ENCODE results near the gene FEZ2.

GRCh38 chr2:36609507-36609906 is 11.5 kb upstream of the FEZ2 start:
- TF ChIP-seq ZNF274 (CRISPR knock-in tag; IDR thresholded peaks at IDR 0.05) (no peak), MLXIP (CRISPR knock-in tag; IDR thresholded peaks at IDR 0.05; ENCODE audit: borderline replicate concordance) (no peak), NR2C2 (CRISPR knock-in tag; IDR thresholded peaks at IDR 0.05; ENCODE audit: borderline replicate concordance) (no peak), KLF12 (CRISPR knock-in tag; IDR thresholded peaks at IDR 0.05; ENCODE audit: borderline replicate concordance) (no peak), CTCF (CRISPR knock-in tag; IDR thresholded peaks at IDR 0.05) (no peak), ZFP36L1 (CRISPR knock-in tag; IDR thresholded peaks at IDR 0.05) (no peak), DPF2 (CRISPR knock-in tag; IDR thresholded peaks at IDR 0.05; ENCODE audit: borderline replicate concordance, low read depth) (no peak), ZHX2 (IDR thresholded peaks at IDR 0.05; ENCODE audit: low read depth) (no peak), ZHX2 (CRISPR knock-in tag; IDR thresholded peaks at IDR 0.05; ENCODE audit: borderline replicate concordance) (no peak), ZNF251 (CRISPR knock-in tag; IDR thresholded peaks at IDR 0.05) (no peak), FOXC1 (CRISPR knock-in tag; IDR thresholded peaks at IDR 0.05; ENCODE audit: borderline replicate concordance) (no peak), AHDC1 (CRISPR knock-in tag; IDR thresholded peaks at IDR 0.05; ENCODE audit: borderline replicate concordance) (no peak), JUN (CRISPR knock-in tag; IDR thresholded peaks at IDR 0.05) (no peak)
